CD4-positive, alpha-beta T cell treated with Interleukin-6 for 4 hours (primary cell): ENCODE data around the gene ZCCHC17.

Experiments used
- DNase-seq: peaks from one replicate; pipeline ENCODE4 v3.0.0-alpha.2; 2020; ENCODE audit warnings: mixed read lengths

Gene ZCCHC17

GRCh38 chr1:31396633-31397351 is 100.0 kb downstream of the ZCCHC17 start:
- DNase-seq = no peak

DNA sequence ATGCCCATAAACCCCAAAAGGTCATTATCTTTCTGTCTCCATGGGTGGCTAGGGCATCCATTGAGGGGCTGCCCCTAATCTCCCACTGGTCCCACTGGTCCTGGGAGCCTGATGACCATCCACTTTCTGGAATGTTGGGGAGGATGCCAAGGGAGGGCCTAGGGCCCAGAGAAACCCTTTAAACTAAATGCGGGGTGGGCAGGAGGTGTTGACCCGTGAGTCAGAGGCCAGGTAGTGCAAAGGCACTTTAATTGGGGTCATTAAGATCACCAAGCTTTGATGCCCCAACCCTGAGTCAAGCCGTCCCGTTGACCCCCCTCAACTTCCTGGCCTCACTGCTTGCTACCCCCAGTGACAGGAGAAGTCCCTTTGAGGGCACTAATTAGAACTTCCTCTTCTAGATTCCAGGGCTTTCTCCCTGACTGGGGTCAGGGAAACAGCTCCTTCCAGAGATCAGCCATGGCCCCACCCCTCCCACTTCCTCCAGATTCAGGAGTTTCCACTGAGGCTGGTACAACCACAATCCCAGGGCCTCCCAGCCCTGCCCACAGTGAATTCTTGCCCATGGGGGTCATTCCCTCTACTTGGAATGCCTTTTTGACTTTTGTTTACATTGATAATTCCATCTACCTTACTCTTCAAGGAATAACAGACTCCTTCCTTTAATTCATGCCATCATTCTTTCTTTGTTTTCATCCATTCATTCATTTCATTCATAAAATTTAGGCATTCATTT is 100.7 kb downstream of the ZCCHC17 start:
- DNase-seq = no peak

DNA sequence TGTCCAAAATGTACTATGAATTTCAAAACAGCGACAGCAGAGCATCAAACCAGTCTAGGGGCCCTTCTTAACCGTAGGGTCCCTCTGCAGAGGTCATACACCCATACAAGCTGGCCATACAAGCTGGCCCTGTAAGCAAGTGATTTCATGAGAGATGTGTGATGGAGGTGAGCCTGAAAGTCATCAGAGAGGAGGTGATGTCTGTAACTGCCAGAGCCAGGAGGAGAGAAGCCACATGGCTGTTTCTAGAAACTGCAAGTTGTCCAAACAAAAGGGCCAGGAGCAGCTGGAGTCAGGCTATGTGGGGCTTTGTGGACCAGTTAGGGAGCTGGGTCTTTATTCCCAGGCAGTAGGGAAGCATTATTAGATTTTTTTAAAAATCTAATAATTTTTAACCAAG is 101.4 kb downstream of the ZCCHC17 start:
- no peak for DNase-seq

- no peak for DNase-seq
Observed at GRCh38 chr1:31399976-31400375, 103.1 kb downstream of the ZCCHC17 start.

- no peak for DNase-seq
Observed at GRCh38 chr1:31400393-31400792, 103.6 kb downstream of the ZCCHC17 start.

DNA sequence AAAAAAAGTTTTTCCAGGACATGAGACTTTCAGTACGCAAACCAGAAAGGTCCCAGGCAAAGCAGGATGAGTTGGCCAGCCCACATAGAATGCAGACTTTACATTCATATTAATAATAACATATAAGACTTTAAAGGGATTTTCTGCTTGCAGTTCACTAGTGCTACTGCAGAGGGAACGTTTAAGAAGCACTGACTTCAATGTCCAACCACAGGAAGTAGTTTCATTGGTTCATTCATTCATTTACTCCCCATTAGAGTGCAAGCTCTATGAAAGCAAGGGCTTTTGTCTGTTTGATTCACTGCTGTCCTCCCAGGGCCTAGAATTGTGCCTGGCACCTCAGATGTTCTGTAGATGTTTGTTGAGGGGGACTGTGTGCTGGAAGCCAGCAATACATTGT is 104.4 kb downstream of the ZCCHC17 start:
- no peak for DNase-seq

DNA sequence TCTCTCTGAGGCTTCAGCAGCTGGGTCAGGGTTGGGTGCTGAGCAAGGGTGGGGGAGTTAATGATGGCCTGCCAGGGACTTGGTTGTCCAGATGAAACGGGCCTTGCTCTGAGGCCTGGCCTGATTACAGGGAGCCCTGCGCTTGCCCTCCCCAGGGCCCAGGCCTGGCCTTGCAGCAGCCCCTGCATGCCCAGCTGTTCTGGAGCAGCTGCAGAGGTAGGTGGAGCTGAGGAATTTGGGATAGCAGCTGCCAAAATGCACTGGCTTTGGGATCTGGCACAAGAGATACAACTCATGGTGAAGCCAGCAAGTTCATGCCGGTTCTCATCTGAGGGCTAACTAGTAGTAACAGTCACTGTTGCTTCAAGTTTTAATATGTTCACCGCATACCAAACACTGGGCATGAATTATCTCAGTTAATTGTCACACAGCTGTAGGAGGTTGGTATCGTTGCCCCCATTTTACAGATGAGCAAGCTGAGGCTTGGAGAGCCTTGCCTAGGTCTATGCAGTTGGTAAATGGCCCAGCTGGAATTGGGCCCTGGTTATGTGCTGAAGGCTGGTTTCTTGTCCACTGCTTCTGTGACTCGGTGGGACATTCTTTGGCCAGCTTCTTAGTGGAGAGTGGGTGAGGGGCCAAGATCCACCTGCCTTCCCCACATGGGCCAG is 108.9 kb downstream of the ZCCHC17 start:
- no peak for DNase-seq

DNA sequence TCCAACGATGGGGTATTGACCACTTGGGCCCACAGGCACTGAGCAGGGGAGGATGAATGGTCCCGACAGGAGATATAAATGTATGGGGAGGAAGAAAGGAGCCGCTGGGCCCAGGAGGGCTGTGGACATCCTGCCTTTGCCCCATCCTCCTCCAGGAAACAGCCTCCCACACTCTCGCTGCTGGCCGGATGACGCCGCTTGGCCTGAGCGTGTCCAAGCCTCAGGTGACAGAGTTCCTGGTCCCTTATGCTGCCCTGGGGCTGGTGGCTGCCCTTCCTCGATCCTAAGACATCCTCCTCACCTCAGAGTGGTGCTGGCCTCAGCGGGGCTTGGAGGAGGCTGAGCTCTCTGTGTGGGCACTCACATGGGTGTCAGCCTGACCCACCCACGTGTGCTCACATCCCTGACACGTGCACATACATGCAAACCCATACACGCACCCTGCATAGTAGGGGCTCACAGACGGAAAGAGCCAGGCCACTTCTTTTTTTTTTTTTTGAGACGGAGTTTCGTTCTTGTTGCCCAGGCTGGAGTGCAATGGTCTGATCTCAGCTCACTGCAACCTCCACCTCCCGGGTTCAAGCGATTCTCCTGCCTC is 110.3 kb downstream of the ZCCHC17 start:
- no peak for DNase-seq

GRCh38 chr1:31408788-31409318 is 112.0 kb downstream of the ZCCHC17 start:
- no peak for DNase-seq

- no peak for DNase-seq
Observed at GRCh38 chr1:31409946-31410858, 113.4 kb downstream of the ZCCHC17 start.

GRCh38 chr1:31410871-31411270 is 114.0 kb downstream of the ZCCHC17 start:
- no peak for DNase-seq

- no peak for DNase-seq
Observed at GRCh38 chr1:31412205-31412604, 115.4 kb downstream of the ZCCHC17 start.

GRCh38 chr1:31412732-31413404 is 116.0 kb downstream of the ZCCHC17 start, which contains the start of gene SERINC2:
Gene SERINC2, plus strand, starts transcription at chr1:31413213. Its CDS starts 53 bp downstream, at chr1:31413266.
- peak; percentile 55 for DNase-seq

DNA sequence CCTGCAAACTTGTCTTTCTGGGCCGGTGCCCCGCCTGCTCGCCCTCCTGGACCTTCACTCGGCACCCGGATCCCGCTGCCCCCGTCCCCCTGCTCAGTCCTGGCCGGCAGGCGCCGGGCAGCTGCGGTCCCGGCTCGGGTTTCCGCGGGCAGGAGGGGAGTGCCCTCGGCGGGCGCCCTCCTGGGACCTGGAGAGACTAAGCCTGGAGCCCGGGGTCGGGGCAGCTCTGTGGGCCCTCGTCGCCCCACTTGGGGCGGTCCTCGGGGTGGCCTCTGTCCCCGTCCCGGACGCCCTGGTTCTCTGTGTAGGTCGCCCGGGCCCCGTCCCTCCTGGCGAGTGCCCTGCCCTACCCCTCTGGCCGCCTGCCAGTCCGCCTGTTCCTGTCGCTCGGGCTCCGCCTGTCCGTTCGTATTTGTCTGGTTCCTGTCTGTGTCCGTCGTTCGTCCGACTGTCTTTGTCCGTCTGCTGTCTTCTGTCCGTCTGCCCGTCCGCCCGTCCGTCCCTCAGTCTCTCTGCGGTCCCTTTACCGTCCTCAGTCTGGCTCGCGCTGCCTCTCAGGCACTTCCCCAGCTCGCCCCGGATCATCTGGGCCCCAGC is 116.7 kb downstream of the ZCCHC17 start:
- DNase-seq = peak; percentile 40
